ENCODE measurements around the gene NTHL1.
"Not testable (repeated sequence)": the region's sequence is repeated elsewhere in the genome, so short reads cannot be mapped to it uniquely, and the experiment has no call there.

Gene NTHL1

GRCh38 chr16:2040787-2041522 is 6.7 kb downstream of the NTHL1 start:
- DNase-seq (ENCODE audit: low read depth) = no peak

- DNase-seq (ENCODE audit: low read depth) = no peak
Measured at GRCh38 chr16:2040041-2040786, 7.4 kb downstream of the NTHL1 start.

GRCh38 chr16:2039274-2040031 is 8.2 kb downstream of the NTHL1 start:
- no peak for DNase-seq (ENCODE audit: low read depth)

- no peak for DNase-seq (ENCODE audit: low read depth)
Measured at GRCh38 chr16:2038382-2039231, 9.0 kb downstream of the NTHL1 start.

- DNase-seq (ENCODE audit: low read depth) = no peak
Measured at GRCh38 chr16:2037647-2038381, 9.8 kb downstream of the NTHL1 start.

GRCh38 chr16:2037115-2037514 is 10.5 kb downstream of the NTHL1 start:
- DNase-seq (ENCODE audit: low read depth) = no peak

- no peak for DNase-seq (ENCODE audit: low read depth)
Measured at GRCh38 chr16:2036200-2036966, 11.3 kb downstream of the NTHL1 start.

- no peak for DNase-seq (ENCODE audit: low read depth)
Measured at GRCh38 chr16:2035431-2036199, 12.0 kb downstream of the NTHL1 start.

GRCh38 chr16:2034696-2035430 is 12.8 kb downstream of the NTHL1 start:
- DNase-seq (ENCODE audit: low read depth) = no peak

- DNase-seq (ENCODE audit: low read depth) = not testable (repeated sequence)
Measured at GRCh38 chr16:2033909-2034695, 13.5 kb downstream of the NTHL1 start.

GRCh38 chr16:2033057-2033908 is 14.4 kb downstream of the NTHL1 start:
- no peak for DNase-seq (ENCODE audit: low read depth)

GRCh38 chr16:2032285-2033056 is 15.2 kb downstream of the NTHL1 start:
- DNase-seq (ENCODE audit: low read depth) = no peak

GRCh38 chr16:2031081-2031577 is 16.5 kb downstream of the NTHL1 start:
- DNase-seq (ENCODE audit: low read depth) = no peak

GRCh38 chr16:2030036-2030435 is 17.6 kb downstream of the NTHL1 start:
- DNase-seq (ENCODE audit: low read depth) = no peak

GRCh38 chr16:2029350-2029749 is 18.3 kb downstream of the NTHL1 start:
- DNase-seq (ENCODE audit: low read depth) = no peak

GRCh38 chr16:2028620-2029220 is 18.9 kb downstream of the NTHL1 start:
- DNase-seq (ENCODE audit: low read depth) = no peak
